K562 (cell line): ENCODE measurements around the gene IGF2BP3.

ENCODE experiments used
- CREB1 ChIP-seq, 2 experiments: sonication (generic) in 1 of 2; formaldehyde crosslinking in 1 of 2; IDR thresholded peaks; 2 replicates each; pipeline versions ENCODE4 v1.6.1 to v1.8.0; 2012 to 2022; ENCODE audit warnings: inconsistent platforms in 1 of 2, mild to moderate bottlenecking in 1 of 2, missing genetic modification reagents in 1 of 2, moderate library complexity in 1 of 2
- CREM ChIP-seq: IDR thresholded peaks from 2 replicates; pipeline ENCODE4 v1.6.1; 2014; ENCODE audit warnings: antibody characterized with exemption, low read depth
- EZH2 ChIP-seq: IDR thresholded peaks from 2 replicates; pipeline ENCODE4 v1.6.1; 2012; ENCODE audit warnings: low read depth, mild to moderate bottlenecking, inconsistent platforms, low read length, borderline replicate concordance
- NR2C2 ChIP-seq, 2 experiments: fragments of 200-800 bp in 1 of 2; sonication (Bioruptor generic) in 1 of 2; sonication (generic) in 1 of 2; formaldehyde crosslinking in 1 of 2; IDR thresholded peaks; 2 replicates each; pipeline versions ENCODE4 v1.6.1 to v1.8.0; 2016 to 2022; ENCODE audit warnings: mild to moderate bottlenecking in 1 of 2, missing compliant biosample characterization in 1 of 2, missing genetic modification characterization in 1 of 2, missing genetic modification reagents in 1 of 2
- POLR2AphosphoS5 ChIP-seq: IDR thresholded peaks from 2 replicates; pipeline ENCODE4 v1.6.1; 2011; ENCODE audit warnings: mild to moderate bottlenecking, low read depth, low read length, moderate library complexity; ENCODE audit not compliant: control insufficient read depth, insufficient read depth
- ZNF232 ChIP-seq: sonication (generic); formaldehyde crosslinking; IDR thresholded peaks from 2 replicates; pipeline ENCODE4 v1.8.0; 2022; ENCODE audit warnings: mild to moderate bottlenecking, missing genetic modification reagents
- ZNF695 ChIP-seq: fragments of 450-650 bp; formaldehyde crosslinking; IDR thresholded peaks from 2 replicates; pipeline ENCODE4 v1.4.0; 2020; ENCODE audit warnings: mild to moderate bottlenecking, moderate library complexity
- ZNF717 ChIP-seq: fragments of 250-450 bp; sonication (Bioruptor Pico); IDR thresholded peaks from 2 replicates; pipeline ENCODE4 v1.5.0; 2021
- TF ChIP-seq, protein P1 (sequence below), 3 experiments: IDR thresholded peaks in 2 of 3; conservative IDR thresholded peaks in 1 of 3; 2 replicates each; pipeline ENCODE4 v1.5.1; 2011 to 2012; ENCODE audit warnings: low read length in 3 of 3, mild to moderate bottlenecking in 3 of 3, control low read depth in 2 of 3, improper control_type of control experiment in 1 of 3, inconsistent platforms in 1 of 3, low read depth in 1 of 3, mixed read lengths in 1 of 3, moderate library complexity in 1 of 3; ENCODE audit not compliant: insufficient read depth in 2 of 3

- TF ChIP-seq ZNF717 (CRISPR knock-in tag) = no peak
- no peak for TF ChIP-seq CREM
- no peak for TF ChIP-seq CREB1 (IDR thresholded peaks at IDR 0.05)
- no peak for TF ChIP-seq CREB1 (CRISPR knock-in tag; IDR thresholded peaks at IDR 0.05)
- no peak for TF ChIP-seq POLR2AphosphoS5
- TF ChIP-seq ZNF232 (CRISPR knock-in tag) = no peak
- TF ChIP-seq ZNF695 (CRISPR knock-in tag) = no peak
- no peak for TF ChIP-seq NR2C2 (CRISPR knock-in tag; IDR thresholded peaks at IDR 0.05)
- TF ChIP-seq NR2C2 (tag; IDR thresholded peaks at IDR 0.05) = no peak
- no peak for TF ChIP-seq EZH2
- TF ChIP-seq, protein P1, sequence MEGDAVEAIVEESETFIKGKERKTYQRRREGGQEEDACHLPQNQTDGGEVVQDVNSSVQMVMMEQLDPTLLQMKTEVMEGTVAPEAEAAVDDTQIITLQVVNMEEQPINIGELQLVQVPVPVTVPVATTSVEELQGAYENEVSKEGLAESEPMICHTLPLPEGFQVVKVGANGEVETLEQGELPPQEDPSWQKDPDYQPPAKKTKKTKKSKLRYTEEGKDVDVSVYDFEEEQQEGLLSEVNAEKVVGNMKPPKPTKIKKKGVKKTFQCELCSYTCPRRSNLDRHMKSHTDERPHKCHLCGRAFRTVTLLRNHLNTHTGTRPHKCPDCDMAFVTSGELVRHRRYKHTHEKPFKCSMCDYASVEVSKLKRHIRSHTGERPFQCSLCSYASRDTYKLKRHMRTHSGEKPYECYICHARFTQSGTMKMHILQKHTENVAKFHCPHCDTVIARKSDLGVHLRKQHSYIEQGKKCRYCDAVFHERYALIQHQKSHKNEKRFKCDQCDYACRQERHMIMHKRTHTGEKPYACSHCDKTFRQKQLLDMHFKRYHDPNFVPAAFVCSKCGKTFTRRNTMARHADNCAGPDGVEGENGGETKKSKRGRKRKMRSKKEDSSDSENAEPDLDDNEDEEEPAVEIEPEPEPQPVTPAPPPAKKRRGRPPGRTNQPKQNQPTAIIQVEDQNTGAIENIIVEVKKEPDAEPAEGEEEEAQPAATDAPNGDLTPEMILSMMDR (IDR thresholded peaks at IDR 0.05 in 2 of 3, conservative IDR thresholded peaks at IDR 0.05 in 1 of 3; ENCODE audit: insufficient read depth in 2 of 3, low read depth in 1 of 3, low read length in 3 of 3) = no peak
Observed at GRCh38 chr7:23475576-23475839, 5.2 kb upstream of the IGF2BP3 start.
